Bladder microvascular endothelial cell (primary cell): ENCODE results near the gene ZNF804B. TPM values are rescaled to one million over a fixed set of nuclear protein-coding genes. Genes with fewer than 3 reads are reported as not detected.

Experiments used
- total RNA-seq: library from RNA; depleted of rRNA; stranded (reverse); fragments of >200 nt; gene quantifications from 2 replicates; pipeline ENCODE4 v1.2.3, GENCODE V29; 2014

The ZNF804B gene
- not detected in 2 replicates for total RNA-seq

DNA sequence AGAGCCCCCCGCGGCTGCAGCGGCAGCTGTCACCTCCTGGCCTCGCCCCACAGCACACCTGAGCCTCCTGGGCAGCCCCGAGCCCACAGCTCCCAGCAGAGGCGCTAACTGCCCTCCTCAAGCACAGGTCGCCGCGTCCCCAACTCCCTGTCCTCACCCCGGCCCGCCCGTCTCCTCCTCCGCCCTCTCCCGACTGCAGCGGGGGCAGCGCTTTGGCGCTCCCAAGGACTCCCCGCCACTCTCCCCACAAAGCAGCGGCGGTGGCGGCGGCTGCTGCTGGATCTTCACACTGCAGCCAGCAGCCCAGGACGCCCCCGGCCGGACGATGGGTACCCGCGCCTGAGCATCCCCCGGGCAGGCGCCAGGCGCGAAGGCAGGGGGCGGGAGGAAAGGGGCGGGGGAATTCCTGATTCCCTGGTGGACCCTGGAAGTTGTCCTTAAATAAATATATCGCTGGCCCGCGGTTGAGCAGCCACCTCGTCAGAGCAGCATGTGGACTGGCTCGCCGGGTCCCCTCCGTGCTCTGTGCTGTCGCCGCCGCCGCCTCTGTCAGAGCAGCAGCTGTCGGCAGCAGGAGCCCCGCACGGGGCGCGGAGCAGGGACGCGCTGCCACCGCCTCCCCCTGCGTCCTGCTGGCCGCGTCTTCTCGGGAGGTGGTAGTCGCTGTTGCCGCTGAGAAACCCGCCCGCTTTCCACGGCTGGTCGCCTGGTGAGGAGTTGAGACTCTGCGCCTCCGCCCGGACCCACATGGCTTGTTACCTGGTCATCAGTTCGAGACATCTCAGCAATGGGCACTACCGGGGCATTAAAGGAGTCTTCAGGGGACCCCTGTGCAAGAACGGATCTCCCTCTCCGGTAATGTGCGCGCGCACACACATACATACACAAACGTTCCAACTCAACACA, at the start of gene ZNF804B:
ZNF804B (plus strand) TSS at position 471 of the 906 bp plus-strand sequence; CDS start at position 748, 277 bp downstream.

DNA sequence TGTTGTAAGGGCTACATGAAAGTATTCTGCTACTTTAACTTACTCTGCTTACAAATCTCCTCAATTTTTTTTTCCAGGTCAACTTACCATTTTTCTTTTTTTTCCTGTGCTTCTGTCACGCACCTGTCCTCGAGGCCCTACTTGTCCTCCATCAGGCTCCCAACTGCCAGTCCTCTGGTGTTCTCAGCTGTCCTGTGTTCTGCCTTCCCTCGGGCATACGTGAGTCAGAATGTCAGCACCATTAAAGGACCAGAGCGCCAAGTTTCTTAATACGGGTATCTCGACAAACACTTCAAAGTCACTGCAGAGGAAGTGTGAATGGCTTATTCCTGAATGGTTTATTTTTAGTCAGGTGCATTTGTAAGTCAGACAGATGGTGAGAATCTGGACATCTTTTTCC, 36.1 kb downstream of the ZNF804B start, which contains the start of gene TEX47:
TEX47 (minus strand) TSS at position 185 of the 400 bp plus-strand sequence. CDS start 795 bp downstream, outside the sequence.

Other genes with a start within 250 kb of the ZNF804B start
- gene TEX47, start 36.0 kb downstream of the ZNF804B start, total RNA-seq = not detected in 2 replicates